H9 (cell line): ENCODE data around the gene PPFIBP2. TPM values are rescaled to one million over a fixed set of nuclear protein-coding genes. Genes with fewer than 3 reads are reported as not detected.

Experiments
- DNase-seq: peaks from one replicate; pipeline ENCODE4 v3.0.0-alpha.2; 2017
- H2AFZ ChIP-seq: one replicate; pipeline ENCODE4 v1.6.1; 2013; ENCODE audit warnings: mild to moderate bottlenecking, low read length, control low read depth, moderate library complexity
- H2AK5ac ChIP-seq: 2 replicates; pipeline ENCODE4 v1.6.1; 2013; ENCODE audit warnings: low read length, control low read depth, mixed read lengths; ENCODE audit not compliant: insufficient read length
- H2BK120ac ChIP-seq: one replicate; pipeline ENCODE4 v1.6.1; 2013; ENCODE audit warnings: low read depth, mild to moderate bottlenecking, low read length, control low read depth, inconsistent platforms; ENCODE audit not compliant: poor library complexity, severe bottlenecking
- H2BK12ac ChIP-seq: 2 replicates; pipeline ENCODE4 v1.6.1; 2013; ENCODE audit warnings: low read length, control low read depth, mixed read lengths, low read depth; ENCODE audit not compliant: insufficient read length
- H2BK15ac ChIP-seq: 2 replicates; pipeline ENCODE4 v1.6.1; 2013; ENCODE audit warnings: low read depth, low read length, control low read depth
- H2BK20ac ChIP-seq: one replicate; pipeline ENCODE4 v1.6.1; 2013; ENCODE audit warnings: low read depth, mild to moderate bottlenecking, low read length, control low read depth, inconsistent platforms; ENCODE audit not compliant: poor library complexity, severe bottlenecking
- H2BK5ac ChIP-seq: 2 replicates; pipeline ENCODE4 v1.6.1; 2013; ENCODE audit warnings: low read length, control low read depth, mixed read lengths; ENCODE audit not compliant: insufficient read length
- H3K14ac ChIP-seq: 2 replicates; pipeline ENCODE4 v1.6.1; 2013; ENCODE audit warnings: low read length, control low read depth; ENCODE audit not compliant: insufficient read depth
- H3K18ac ChIP-seq: 2 replicates; pipeline ENCODE4 v1.6.1; 2013; ENCODE audit warnings: low read depth, mild to moderate bottlenecking, mixed read lengths, low read length, control low read depth; ENCODE audit not compliant: insufficient read length
- H3K23ac ChIP-seq: 2 replicates; pipeline ENCODE4 v1.6.1; 2013; ENCODE audit warnings: low read length, control low read depth, mixed read lengths, low read depth; ENCODE audit not compliant: insufficient read length
- H3K23me2 ChIP-seq: 2 replicates; pipeline ENCODE4 v1.6.1; 2013; ENCODE audit warnings: low read depth, mild to moderate bottlenecking, mixed read lengths, low read length, control low read depth; ENCODE audit not compliant: insufficient read length, poor library complexity, severe bottlenecking
- H3K27ac ChIP-seq: 2 replicates; pipeline ENCODE4 v1.5.1; 2013; ENCODE audit warnings: low read length, control low read depth, mixed read lengths, low read depth; ENCODE audit not compliant: insufficient read length
- H3K27me3 ChIP-seq: 2 replicates; pipeline ENCODE4 v1.6.1; 2013; ENCODE audit warnings: low read length, control low read depth, inconsistent platforms; ENCODE audit not compliant: insufficient read depth
- H3K4ac ChIP-seq: 2 replicates; pipeline ENCODE4 v1.6.1; 2013; ENCODE audit warnings: low read depth, mild to moderate bottlenecking, control low read depth, inconsistent platforms, low read length, moderate library complexity
- H3K4me1 ChIP-seq: 2 replicates; pipeline ENCODE4 v1.6.1; 2013; ENCODE audit warnings: low read length, control low read depth, inconsistent platforms; ENCODE audit not compliant: insufficient read depth
- H3K4me2 ChIP-seq: 2 replicates; pipeline ENCODE4 v1.6.1; 2013; ENCODE audit warnings: low read length, control low read depth, mixed read lengths; ENCODE audit not compliant: insufficient read length, insufficient read depth
- H3K56ac ChIP-seq: 2 replicates; pipeline ENCODE4 v1.6.1; 2013; ENCODE audit warnings: low read depth, mild to moderate bottlenecking, mixed read lengths, low read length, control low read depth; ENCODE audit not compliant: insufficient read length
- H3K79me1 ChIP-seq: 2 replicates; pipeline ENCODE4 v1.6.1; 2013; ENCODE audit warnings: low read depth, mild to moderate bottlenecking, moderate library complexity, low read length, control low read depth, inconsistent platforms; ENCODE audit not compliant: insufficient read depth, poor library complexity, severe bottlenecking
- H3K79me2 ChIP-seq: 2 replicates; pipeline ENCODE4 v1.6.1; 2013; ENCODE audit warnings: low read length, control low read depth, inconsistent platforms; ENCODE audit not compliant: insufficient read depth
- H3K9ac ChIP-seq: 2 replicates; pipeline ENCODE4 v1.6.1; 2013; ENCODE audit warnings: low read length, control low read depth, mixed read lengths; ENCODE audit not compliant: insufficient read length; ENCODE audit errors: extremely low read depth
- H3K9me3 ChIP-seq: one replicate; pipeline ENCODE4 v1.6.1; 2013; ENCODE audit warnings: low read depth, low read length, inconsistent platforms; ENCODE audit not compliant: control insufficient read depth
- H3T11ph ChIP-seq: one replicate; pipeline ENCODE4 v1.6.1; 2013; ENCODE audit warnings: mild to moderate bottlenecking, low read length, control low read depth, inconsistent platforms
- H4K20me1 ChIP-seq: one replicate; pipeline ENCODE4 v1.6.1; 2013; ENCODE audit not compliant: control insufficient read depth, insufficient read length, insufficient read depth
- H4K5ac ChIP-seq: 2 replicates; pipeline ENCODE4 v1.6.1; 2013; ENCODE audit warnings: low read depth, mild to moderate bottlenecking, mixed read lengths, low read length, control low read depth; ENCODE audit not compliant: insufficient read length
- H4K8ac ChIP-seq: replicated peaks from 2 replicates; pipeline ENCODE4 v1.6.1; 2013; ENCODE audit warnings: low read length, control low read depth, mixed read lengths, low read depth; ENCODE audit not compliant: insufficient read length
- H4K91ac ChIP-seq: 2 replicates; pipeline ENCODE4 v1.6.1; 2013; ENCODE audit warnings: low read depth, mild to moderate bottlenecking, moderate library complexity, mixed read lengths, low read length, control low read depth; ENCODE audit not compliant: insufficient read length
- H3K27ac Mint-ChIP-seq, 3 experiments: 2 replicates in 2 of 3; 3 replicates in 1 of 3; pipeline ENCODE4 v1.8.0; 2020 to 2021; ENCODE audit warnings: mixed read lengths in 3 of 3, mild to moderate bottlenecking in 1 of 3, moderate library complexity in 1 of 3
- H3K27me3 Mint-ChIP-seq: 2 replicates; pipeline ENCODE4 v1.8.0; 2021; ENCODE audit warnings: low read depth, mild to moderate bottlenecking, moderate library complexity, mixed read lengths
- H3K36me3 Mint-ChIP-seq, 3 experiments: 2 replicates in 2 of 3; 3 replicates in 1 of 3; pipeline ENCODE4 v1.8.0; 2020 to 2021; ENCODE audit warnings: low read depth in 3 of 3, mixed read lengths in 3 of 3; ENCODE audit not compliant: insufficient read depth in 1 of 3
- H3K4me1 Mint-ChIP-seq, 2 experiments: 2 replicates each; pipeline ENCODE4 v1.8.0; 2020; ENCODE audit warnings: mixed read lengths in 2 of 2
- H3K4me3 Mint-ChIP-seq, 2 experiments: 2 replicates in 1 of 2; 3 replicates in 1 of 2; pipeline ENCODE4 v1.8.0; 2020 to 2021; ENCODE audit warnings: mild to moderate bottlenecking in 2 of 2, mixed read lengths in 2 of 2, moderate library complexity in 1 of 2
- H3K9me3 Mint-ChIP-seq, 2 experiments: 2 replicates in 1 of 2; 3 replicates in 1 of 2; pipeline ENCODE4 v1.8.0; 2020; ENCODE audit warnings: mild to moderate bottlenecking in 2 of 2, mixed read lengths in 2 of 2, moderate library complexity in 1 of 2
- CTCF ChIP-seq: fragments of 200-600 bp; sonication (generic); conservative IDR thresholded peaks from 3 replicates; pipeline ENCODE4 v1.8.0; 2021; ENCODE audit warnings: antibody characterized with exemption, mild to moderate bottlenecking
- WGBS: extraction: QIAGEN DNeasy Blood & Tissue Kit; methylation state at CpG from one replicate; pipeline ENCODE4 v1.1.7; 2013; ENCODE audit warnings: missing lambda C conversion rate, low lambda C conversion rate, mixed read lengths; ENCODE audit not compliant: insufficient read length; ENCODE audit errors: extremely low coverage; 5-methylcytosine and 5-hydroxymethylcytosine counted together
- total RNA-seq: library from RNA; stranded (reverse); gene quantifications from 2 replicates; pipeline ENCODE4 v1.2.1, GENCODE V29; 2021

The PPFIBP2 gene
- total RNA-seq, 1 experiment from 2014 or later = 8.3 TPM

- Histone ChIP-seq H2BK12ac (no peak overlapping the region), H3K4me2 (no peak overlapping the region), H2BK20ac (no peak overlapping the region), H3K4ac (no peak overlapping the region), H2BK5ac (no peak overlapping the region), H3K14ac (no peak overlapping the region), H4K5ac (no peak overlapping the region), H4K91ac (no peak overlapping the region), H3K4me1 (peaks cover 6% of the 10 kb centered on the region; the same call in 1 of the 2 replicates), H2AK5ac (no peak overlapping the region), H3T11ph (no peak overlapping the region), H3K23me2 (no peaks in the 10 kb centered on the region), H4K20me1 (no peaks in the 10 kb centered on the region), H2AFZ (no peak overlapping the region), H3K18ac (no peak overlapping the region), H3K56ac (no peak overlapping the region), H3K9me3 (no peaks in the 10 kb centered on the region), H3K9ac (no peak overlapping the region), H3K79me2 (no peaks in the 10 kb centered on the region), H3K23ac (no peak overlapping the region), H2BK120ac (no peak overlapping the region), H3K27ac (no peak overlapping the region), H3K27me3 (no peaks in the 10 kb centered on the region), H4K8ac (no peak overlapping the region), H2BK15ac (no peak overlapping the region), H3K79me1 (no peaks in the 10 kb centered on the region)
- no peak overlapping the region for H3K4me3 Mint-ChIP-seq
- H3K9me3 Mint-ChIP-seq = no peaks in the 10 kb centered on the region
- no CpG with 5 or more reads among the region's 7 CpGs for WGBS
- no peak for DNase-seq
- H3K27me3 Mint-ChIP-seq = no peaks in the 10 kb centered on the region
- no peaks in the 10 kb centered on the region; a peak in 1 of 7 replicates for H3K36me3 Mint-ChIP-seq
- H3K27ac Mint-ChIP-seq = peak overlapping the region in 1 of 3 experiments; percentile 19; a peak in 1 of 7 replicates
- peaks cover 5 to 8% of the 10 kb centered on the region in 2 experiments for H3K4me1 Mint-ChIP-seq
- no peak for TF ChIP-seq CTCF
These were observed 41.4 kb downstream of the PPFIBP2 start for GRCh38 chr11:7555052-7555699.
